GM19238 (cell line): ENCODE data around the gene SDK1.
"Not testable (repeated sequence)": the region's sequence is repeated elsewhere in the genome, so short reads cannot be mapped to it uniquely, and the experiment has no call there.

Experiments used
- DNase-seq: peaks from one replicate; pipeline ENCODE4 v3.0.0; 2011; ENCODE audit warnings: low spot score; ENCODE audit not compliant: insufficient read length

The SDK1 gene

DNA sequence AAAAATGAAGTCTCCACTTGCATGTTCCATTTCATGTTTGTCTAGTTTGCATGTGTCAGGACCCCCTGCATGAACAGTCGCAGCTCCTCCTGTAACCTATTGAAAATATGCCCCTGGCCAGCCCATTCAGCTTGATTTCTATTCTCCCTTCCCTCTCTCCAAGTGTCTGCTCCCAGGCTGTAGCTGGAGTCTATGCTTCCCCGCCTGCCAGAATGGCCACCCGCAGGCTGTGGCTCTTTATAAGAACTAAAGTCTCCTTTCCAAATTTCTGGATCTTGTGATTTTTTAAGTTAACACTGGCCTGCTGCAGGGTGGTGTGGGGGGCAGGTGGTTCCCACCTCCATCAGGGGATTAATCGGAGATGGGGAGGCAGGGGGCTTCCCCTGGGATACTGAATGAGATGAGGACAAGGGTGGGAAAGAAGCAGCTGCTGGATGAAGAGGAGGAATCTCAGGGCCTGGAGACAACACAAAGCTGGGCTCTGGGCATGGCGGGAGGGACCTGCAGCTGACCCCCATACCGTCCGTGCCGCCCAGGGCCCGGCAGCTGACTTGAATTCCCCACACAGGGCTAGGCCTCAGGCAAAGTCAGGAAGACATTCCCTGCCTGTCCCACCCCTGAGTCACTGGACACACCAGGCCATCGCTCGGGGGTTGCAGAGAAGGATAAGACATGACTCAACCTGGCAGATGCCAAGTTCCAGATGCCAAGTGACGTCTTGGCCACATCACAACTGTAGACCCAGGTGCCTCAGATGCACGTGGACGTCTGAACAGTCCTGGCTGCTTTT is 981.6 kb downstream of the SDK1 start:
- no peak for DNase-seq

DNA sequence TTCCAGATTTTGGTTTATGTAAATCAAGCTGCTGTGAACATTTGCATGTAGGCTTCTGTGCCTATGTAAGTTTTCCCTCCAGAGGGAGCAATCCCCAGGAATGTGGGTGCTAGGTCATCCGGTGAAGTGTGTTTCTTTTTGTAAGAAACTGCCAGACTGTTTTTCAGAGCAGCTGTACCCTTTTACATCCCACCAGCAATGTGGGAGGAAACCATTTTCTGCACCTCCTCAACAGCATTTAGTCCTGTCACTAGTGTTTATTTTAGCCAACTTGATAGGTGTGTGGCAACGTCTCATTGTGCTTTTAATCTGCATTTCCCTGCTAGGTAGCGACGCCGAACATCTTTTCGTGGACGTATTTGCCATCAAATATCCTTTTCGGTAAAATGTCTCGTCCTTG is 985.3 kb downstream of the SDK1 start:
- no peak for DNase-seq

DNA sequence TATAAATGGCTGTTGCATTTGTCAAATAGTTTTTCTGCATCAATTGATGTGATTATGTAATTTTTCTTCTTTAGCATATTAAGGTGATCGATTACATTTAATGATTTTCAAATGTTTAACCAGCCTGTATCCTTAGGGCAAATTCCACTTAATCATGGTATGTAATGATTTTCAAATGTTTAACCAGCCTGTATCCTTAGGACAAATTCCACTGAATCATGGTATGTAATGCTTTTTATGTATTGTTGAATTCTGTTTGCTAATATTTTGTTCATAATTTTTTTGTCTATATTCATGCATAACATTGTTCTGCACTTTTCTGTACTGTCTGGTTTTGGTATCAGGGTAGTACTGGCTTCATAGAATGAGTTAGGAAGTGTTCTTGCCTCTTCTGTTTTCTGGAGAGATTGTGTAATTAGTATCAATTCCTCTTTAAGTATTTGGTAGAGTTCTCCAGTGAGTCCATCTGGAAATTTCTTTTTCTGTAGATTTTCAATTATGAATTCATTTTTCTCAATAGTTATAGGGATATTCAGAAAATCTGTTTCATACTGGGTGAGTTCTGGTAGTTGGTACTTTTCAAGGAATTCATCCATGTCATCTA is 987.8 kb downstream of the SDK1 start:
- DNase-seq: no peak

DNA sequence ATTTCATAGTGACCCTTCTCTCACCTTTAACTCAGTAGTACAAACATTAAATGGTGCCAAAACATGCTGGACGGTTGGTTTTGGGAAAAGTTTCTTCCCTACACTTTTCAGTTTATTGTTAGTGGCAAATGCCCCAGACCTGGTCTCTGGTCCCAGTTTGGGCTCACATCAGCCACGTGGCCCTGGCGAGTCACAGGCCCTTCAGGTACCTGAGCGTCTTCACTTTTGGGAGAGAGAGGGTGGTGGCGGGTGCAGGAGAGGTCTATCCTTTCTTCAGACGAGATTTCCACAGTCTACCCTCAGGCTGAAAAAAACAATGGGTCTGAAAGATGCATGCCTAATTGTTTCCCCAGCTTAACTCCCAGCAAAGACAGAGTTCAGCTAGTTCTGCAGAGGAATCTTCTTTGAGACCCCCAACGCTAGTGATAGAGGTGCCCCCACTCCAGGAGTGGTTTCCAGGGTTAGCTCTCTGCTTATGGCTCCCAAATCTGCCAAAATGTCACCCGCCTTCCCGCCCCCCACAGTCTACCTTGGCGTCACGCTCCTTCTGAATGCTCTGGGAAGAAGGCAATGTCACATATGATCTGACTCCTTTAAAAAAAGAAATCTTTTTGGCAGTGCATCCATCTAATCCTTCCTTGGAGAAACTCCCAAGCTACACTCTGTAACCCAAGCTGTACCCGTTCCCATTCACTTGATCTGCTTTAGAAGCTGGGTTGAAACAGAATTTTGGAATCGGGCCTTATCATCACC is 996.3 kb downstream of the SDK1 start:
- no peak for DNase-seq

DNA sequence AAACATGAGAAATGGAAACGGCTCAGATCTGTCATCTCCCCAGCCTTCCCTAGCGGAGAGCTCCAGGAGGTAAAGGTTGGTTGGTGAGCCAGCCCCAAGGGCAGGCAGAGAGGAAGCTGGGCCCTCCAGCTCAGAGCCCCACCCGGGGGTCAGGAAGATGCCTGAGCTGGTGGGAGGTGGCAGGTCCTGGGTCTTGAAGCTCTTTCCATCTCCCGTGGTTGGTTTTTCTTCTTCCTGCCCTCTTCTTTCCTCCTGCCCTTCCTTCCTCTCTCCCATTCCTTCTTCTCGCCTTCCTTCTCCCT is 996.8 kb downstream of the SDK1 start:
- no peak for DNase-seq

DNA sequence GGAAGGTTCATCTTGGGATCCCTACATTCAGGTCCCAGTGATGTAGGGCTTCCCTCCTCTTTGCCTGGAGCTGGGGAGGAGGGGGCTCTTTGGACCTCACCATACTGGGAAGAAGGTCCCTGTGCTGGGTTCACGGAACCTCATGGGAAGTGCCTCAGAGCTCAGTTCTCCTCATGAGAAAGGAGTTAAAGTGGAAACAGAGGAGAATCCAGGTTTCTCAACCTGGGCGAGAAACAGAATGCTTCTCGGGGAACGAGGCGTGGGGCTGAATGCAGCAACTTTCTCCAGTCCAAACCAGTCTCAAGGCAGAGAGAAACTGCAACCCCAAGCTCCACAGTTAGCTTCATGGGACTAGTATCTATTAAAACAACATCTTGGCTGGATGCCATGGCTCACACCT is 998.4 kb downstream of the SDK1 start:
- no peak for DNase-seq

DNA sequence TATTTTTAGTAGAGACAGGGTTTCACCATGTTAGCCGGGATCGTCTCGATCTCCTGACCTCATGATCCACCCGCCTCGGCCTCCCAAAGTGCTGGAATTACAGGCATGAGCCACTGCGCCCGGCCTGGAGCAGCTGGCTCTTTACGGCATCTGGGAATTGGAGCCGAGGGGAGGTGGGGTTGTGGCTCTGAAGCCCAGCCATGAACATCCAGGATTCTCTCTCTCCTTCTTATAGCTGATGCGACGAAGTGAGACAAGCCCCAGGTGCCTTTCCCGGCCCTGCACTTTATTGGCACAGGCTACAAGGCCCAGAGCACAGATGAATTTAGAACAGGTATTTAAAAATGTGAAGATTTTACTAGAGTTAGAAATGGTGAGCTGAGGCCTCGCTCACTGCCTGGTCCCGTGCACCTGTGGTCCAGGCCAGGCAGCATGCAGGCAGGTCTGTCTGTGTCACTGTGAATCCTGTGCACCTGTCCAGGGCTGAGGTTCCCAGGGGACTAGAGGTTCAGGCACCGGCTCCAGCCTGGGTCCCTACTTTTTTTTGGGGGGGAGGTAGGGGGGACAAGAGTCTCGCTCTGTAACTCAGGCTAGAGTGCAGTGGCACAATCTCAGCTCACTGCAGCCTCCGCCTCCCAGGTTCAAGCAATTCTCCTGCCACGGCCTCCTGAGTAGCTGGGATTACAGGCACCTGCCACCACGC is 1001.3 kb downstream of the SDK1 start:
- DNase-seq: no peak

DNA sequence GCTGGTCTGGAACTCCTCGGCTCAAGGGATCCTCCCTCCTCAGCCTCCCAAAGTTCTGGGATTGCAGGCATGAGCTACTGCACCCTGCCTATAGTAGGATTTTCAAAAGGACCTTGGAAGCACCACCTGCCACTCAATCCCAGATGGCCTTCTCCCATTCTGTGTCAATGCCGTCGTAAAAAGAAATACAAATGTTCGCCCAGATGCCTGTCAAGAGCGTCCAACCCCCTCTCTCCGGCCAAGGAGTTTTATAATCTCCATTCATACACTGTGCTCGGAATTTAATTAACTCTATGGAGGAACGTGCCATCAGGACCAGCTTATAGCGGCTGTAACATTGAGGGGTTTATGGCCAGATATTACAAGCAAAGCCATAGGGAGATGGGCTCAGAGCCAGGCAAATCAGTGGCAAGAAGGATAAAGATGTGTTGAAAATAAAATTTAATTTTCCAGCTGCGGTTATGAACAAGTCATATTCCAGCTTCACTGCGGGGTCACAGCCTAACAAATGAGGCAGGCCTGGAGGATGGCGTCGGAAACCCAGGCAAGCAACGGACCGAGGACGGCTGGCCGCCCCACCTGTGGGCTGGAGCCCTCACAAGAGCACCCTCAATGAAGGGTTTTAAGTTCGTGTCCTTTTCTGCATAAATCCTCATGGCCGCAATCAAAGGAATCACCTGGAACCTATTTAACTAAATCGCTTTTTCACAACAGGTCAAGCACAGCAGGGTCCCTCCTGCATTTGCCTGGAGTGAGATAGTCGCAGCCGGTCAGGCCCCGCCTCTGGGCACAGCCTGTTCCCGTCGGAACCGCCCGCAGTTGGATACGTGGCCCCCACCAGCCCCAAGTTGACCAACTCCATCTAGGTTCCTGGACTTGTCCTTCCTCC is 1006.5 kb downstream of the SDK1 start:
- no peak for DNase-seq

DNA sequence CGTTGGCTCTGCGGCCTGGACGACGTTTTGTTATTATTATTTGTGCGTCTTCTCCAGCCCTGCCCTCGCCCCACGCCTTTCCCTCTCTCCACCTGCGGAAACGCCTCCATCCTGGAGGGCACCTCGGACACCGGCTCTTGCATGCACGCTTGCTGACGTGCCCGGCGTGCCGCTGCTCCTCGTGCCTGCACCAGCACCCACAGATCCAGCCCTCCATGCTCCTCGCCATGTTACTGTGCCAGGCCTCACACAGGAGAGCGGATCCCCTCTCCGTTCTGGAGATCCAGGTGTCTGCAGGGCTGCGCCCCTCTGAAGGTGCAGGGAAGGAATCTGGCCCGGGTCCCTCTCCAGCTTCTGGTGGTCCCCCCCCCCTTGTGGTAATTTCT is 1007.1 kb downstream of the SDK1 start:
- DNase-seq: no peak

DNA sequence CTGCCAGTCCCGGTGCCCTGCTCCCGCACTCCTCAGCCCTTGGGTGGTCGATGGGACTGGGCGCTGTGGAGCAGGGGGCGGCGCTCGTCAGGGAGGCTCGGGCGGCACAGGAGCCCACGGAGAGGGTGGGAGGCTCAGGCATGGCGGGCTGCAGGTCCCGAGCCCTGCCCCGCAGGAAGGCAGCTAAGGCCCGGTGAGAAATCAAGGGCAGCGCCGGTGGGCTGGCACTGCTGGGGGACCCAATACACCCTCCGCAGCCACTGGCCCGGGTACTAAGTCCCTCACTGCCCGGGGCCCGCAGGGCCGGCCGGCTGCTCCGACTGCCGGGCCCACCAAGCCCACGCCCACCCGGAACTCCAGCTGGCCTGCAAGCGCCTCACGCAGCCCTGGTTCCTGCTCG is 1012.9 kb downstream of the SDK1 start:
- not testable (repeated sequence) for DNase-seq

DNA sequence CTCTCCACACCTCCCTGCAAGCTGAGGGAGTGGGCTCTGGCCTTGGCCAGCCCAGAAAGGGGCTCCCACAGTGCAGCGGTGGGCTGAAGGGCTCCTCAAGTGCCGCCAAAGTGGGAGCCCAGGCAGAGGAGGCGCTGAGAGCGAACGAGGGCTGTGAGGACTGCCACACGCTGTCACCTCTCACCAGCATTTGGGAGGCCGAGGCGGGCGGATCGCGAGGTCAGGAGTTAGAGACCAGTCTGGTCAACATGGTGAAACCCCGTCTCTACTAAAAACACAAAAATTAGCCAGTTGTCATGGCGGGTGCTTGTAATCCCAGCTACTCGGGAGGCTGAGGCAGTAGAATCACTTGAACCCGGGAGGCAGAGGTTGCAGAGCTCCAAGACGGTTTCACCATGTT is 1013.3 kb downstream of the SDK1 start:
- DNase-seq: not testable (repeated sequence)
